GM23338 (cell line): ENCODE data around the gene SIRPB1. TPM values are rescaled to one million over a fixed set of nuclear protein-coding genes. Genes with fewer than 3 reads are reported as not detected.
"Not testable (repeated sequence)": the region's sequence is repeated elsewhere in the genome, so short reads cannot be mapped to it uniquely, and the experiment has no call there.

ENCODE experiments used
- ATAC-seq: fragments of 200-7000 bp; cut with Tn5 transposase; 3 replicates; pipeline ENCODE4 v1.9.1; 2020
- DNase-seq: peaks from one replicate; pipeline ENCODE4 v3.0.0-alpha.2; 2015; ENCODE audit warnings: low spot score
- H2AFZ ChIP-seq: fragments of 200-600 bp; sonication (generic); 2 replicates; pipeline ENCODE4 v1.8.0; 2016; ENCODE audit warnings: antibody characterized with exemption, mild to moderate bottlenecking, moderate library complexity
- H3F3A ChIP-seq: fragments of 200-600 bp; sonication (generic); replicated peaks from 2 replicates; pipeline ENCODE4 v1.8.0; 2017; ENCODE audit warnings: antibody characterized with exemption, mixed run types, low read depth
- H3K27ac ChIP-seq: fragments of 200-600 bp; sonication (generic); 2 replicates; pipeline ENCODE4 v1.6.1; 2016; ENCODE audit warnings: low read depth
- H3K27me3 ChIP-seq: fragments of 200-600 bp; sonication (generic); 2 replicates; pipeline ENCODE4 v1.8.0; 2016; ENCODE audit warnings: mild to moderate bottlenecking, mixed run types, moderate library complexity; ENCODE audit not compliant: insufficient read depth
- H3K36me3 ChIP-seq: fragments of 200-600 bp; sonication (generic); 2 replicates; pipeline ENCODE4 v1.8.0; 2016; ENCODE audit warnings: mild to moderate bottlenecking; ENCODE audit not compliant: insufficient read depth
- H3K4me1 ChIP-seq: fragments of 200-600 bp; sonication (generic); 2 replicates; pipeline ENCODE4 v1.8.0; 2016; ENCODE audit warnings: mild to moderate bottlenecking, moderate library complexity; ENCODE audit not compliant: insufficient read depth
- H3K4me2 ChIP-seq: fragments of 200-600 bp; sonication (generic); 2 replicates; pipeline ENCODE4 v1.7.1; 2017; ENCODE audit warnings: mixed run types
- H3K4me3 ChIP-seq: fragments of 200-600 bp; sonication (generic); 2 replicates; pipeline ENCODE4 v1.6.1; 2016; ENCODE audit warnings: mixed run types
- H3K79me2 ChIP-seq: fragments of 200-600 bp; sonication (generic); replicated peaks from 2 replicates; pipeline ENCODE4 v1.8.0; 2017; ENCODE audit warnings: mild to moderate bottlenecking; ENCODE audit not compliant: insufficient read depth
- H3K9me2 ChIP-seq: fragments of 200-600 bp; sonication (generic); 2 replicates; pipeline ENCODE4 v1.8.0; 2017; ENCODE audit not compliant: insufficient read depth
- H4K20me1 ChIP-seq: fragments of 200-600 bp; sonication (generic); replicated peaks from 2 replicates; pipeline ENCODE4 v1.8.0; 2017; ENCODE audit warnings: mild to moderate bottlenecking; ENCODE audit not compliant: insufficient read depth
- H3K27ac Mint-ChIP-seq: 2 replicates; pipeline ENCODE4 v1.8.0; 2020; ENCODE audit warnings: inconsistent platforms, mild to moderate bottlenecking, moderate library complexity, mixed read lengths
- H3K27me3 Mint-ChIP-seq: 3 replicates; pipeline ENCODE4 v1.8.0; 2022; ENCODE audit warnings: low read depth, mild to moderate bottlenecking, moderate library complexity, mixed read lengths, inconsistent platforms; ENCODE audit not compliant: insufficient read depth, poor library complexity
- H3K36me3 Mint-ChIP-seq: 3 replicates; pipeline ENCODE4 v1.8.0; 2021; ENCODE audit warnings: low read depth, mild to moderate bottlenecking, inconsistent platforms, moderate library complexity, mixed read lengths
- H3K4me1 Mint-ChIP-seq: 3 replicates; pipeline ENCODE4 v1.8.0; 2020; ENCODE audit warnings: mild to moderate bottlenecking, inconsistent platforms, mixed read lengths
- H3K4me3 Mint-ChIP-seq: 3 replicates; pipeline ENCODE4 v1.8.0; 2021; ENCODE audit warnings: moderate library complexity, mild to moderate bottlenecking, inconsistent platforms, mixed read lengths
- H3K9me3 Mint-ChIP-seq: 3 replicates; pipeline ENCODE4 v1.8.0; 2020; ENCODE audit warnings: moderate library complexity, mild to moderate bottlenecking, inconsistent platforms, mixed read lengths
- ZNF331 ChIP-seq: fragments of 250-450 bp; sonication (Bioruptor Pico); IDR thresholded peaks from 2 replicates; pipeline ENCODE4 v1.5.0; 2020; ENCODE audit warnings: low read depth, mild to moderate bottlenecking, moderate library complexity
- polyA plus RNA-seq: library from polyadenylated mRNA; unstranded; fragments of >200 nt; fragmentation: Nextera tagmentation; extraction: Ambion mirVana; gene quantifications from 2 replicates; pipeline ENCODE4 v1.2.1, GENCODE V29; 2016
- total RNA-seq: library from RNA; depleted of rRNA; stranded (reverse); fragments of >200 nt; shearing (Covaris generic); gene quantifications from 2 replicates; pipeline ENCODE4 v1.2.3, GENCODE V29; 2014
- TF ChIP-seq, protein P1 (sequence below): fragments of 250-450 bp; sonication (Bioruptor Pico); IDR thresholded peaks from 2 replicates; pipeline ENCODE4 v1.5.0; 2020; ENCODE audit warnings: mild to moderate bottlenecking, moderate library complexity
- TF ChIP-seq, protein P2 (sequence below): IDR thresholded peaks from one replicate; pipeline ENCODE4 v1.6.1; 2018; ENCODE audit warnings: antibody characterized with exemption; ENCODE audit not compliant: unreplicated experiment

SIRPB1 gene
- total and polyA plus RNA-seq, 2 experiments from 2014 or later, result not detected

DNA sequence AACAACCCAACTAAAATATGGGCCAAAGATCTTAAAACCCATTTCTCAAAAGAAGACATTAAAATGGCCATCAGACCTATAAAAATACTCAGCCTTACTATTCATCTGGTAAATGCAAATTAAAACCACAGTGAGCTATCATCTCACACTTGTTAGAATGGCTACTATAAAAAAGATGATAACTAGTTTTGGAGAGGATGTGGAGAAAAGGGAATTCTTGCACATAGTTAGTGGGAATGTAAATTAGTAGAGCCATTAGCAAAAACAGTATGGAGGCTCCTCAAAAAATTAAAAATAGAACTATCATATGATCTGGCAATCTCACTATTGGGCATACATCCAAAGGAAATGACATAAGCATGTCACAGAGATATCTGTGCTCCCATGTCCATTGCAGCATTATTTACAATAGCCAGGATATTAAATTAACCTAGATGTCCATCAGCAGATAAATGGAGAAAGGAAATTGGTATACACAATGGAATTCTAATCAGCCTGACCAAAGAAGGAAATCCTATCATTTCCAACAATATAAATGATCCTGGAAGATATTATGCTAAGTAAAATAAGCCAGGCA lies 2.9 kb downstream of the SIRPB1 start (continued):
- TF ChIP-seq, protein P1, sequence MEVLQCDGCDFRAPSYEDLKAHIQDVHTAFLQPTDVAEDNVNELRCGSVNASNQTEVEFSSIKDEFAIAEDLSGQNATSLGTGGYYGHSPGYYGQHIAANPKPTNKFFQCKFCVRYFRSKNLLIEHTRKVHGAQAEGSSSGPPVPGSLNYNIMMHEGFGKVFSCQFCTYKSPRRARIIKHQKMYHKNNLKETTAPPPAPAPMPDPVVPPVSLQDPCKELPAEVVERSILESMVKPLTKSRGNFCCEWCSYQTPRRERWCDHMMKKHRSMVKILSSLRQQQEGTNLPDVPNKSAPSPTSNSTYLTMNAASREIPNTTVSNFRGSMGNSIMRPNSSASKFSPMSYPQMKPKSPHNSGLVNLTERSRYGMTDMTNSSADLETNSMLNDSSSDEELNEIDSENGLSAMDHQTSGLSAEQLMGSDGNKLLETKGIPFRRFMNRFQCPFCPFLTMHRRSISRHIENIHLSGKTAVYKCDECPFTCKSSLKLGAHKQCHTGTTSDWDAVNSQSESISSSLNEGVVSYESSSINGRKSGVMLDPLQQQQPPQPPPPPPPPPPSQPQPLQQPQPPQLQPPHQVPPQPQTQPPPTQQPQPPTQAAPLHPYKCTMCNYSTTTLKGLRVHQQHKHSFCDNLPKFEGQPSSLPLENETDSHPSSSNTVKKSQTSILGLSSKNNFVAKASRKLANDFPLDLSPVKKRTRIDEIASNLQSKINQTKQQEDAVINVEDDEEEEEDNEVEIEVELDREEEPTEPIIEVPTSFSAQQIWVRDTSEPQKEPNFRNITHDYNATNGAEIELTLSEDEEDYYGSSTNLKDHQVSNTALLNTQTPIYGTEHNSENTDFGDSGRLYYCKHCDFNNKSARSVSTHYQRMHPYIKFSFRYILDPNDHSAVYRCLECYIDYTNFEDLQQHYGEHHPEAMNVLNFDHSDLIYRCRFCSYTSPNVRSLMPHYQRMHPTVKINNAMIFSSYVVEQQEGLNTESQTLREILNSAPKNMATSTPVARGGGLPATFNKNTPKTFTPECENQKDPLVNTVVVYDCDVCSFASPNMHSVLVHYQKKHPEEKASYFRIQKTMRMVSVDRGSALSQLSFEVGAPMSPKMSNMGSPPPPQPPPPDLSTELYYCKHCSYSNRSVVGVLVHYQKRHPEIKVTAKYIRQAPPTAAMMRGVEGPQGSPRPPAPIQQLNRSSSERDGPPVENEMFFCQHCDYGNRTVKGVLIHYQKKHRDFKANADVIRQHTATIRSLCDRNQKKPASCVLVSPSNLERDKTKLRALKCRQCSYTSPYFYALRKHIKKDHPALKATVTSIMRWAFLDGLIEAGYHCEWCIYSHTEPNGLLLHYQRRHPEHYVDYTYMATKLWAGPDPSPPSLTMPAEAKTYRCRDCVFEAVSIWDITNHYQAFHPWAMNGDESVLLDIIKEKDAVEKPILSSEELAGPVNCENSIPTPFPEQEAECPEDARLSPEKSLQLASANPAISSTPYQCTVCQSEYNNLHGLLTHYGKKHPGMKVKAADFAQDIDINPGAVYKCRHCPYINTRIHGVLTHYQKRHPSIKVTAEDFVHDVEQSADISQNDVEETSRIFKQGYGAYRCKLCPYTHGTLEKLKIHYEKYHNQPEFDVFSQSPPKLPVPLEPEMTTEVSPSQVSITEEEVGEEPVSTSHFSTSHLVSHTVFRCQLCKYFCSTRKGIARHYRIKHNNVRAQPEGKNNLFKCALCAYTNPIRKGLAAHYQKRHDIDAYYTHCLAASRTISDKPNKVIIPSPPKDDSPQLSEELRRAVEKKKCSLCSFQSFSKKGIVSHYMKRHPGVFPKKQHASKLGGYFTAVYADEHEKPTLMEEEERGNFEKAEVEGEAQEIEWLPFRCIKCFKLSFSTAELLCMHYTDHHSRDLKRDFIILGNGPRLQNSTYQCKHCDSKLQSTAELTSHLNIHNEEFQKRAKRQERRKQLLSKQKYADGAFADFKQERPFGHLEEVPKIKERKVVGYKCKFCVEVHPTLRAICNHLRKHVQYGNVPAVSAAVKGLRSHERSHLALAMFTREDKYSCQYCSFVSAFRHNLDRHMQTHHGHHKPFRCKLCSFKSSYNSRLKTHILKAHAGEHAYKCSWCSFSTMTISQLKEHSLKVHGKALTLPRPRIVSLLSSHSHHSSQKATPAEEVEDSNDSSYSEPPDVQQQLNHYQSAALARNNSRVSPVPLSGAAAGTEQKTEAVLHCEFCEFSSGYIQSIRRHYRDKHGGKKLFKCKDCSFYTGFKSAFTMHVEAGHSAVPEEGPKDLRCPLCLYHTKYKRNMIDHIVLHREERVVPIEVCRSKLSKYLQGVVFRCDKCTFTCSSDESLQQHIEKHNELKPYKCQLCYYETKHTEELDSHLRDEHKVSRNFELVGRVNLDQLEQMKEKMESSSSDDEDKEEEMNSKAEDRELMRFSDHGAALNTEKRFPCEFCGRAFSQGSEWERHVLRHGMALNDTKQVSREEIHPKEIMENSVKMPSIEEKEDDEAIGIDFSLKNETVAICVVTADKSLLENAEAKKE (CRISPR knock-in tag), result no peak
- TF ChIP-seq, protein P2, sequence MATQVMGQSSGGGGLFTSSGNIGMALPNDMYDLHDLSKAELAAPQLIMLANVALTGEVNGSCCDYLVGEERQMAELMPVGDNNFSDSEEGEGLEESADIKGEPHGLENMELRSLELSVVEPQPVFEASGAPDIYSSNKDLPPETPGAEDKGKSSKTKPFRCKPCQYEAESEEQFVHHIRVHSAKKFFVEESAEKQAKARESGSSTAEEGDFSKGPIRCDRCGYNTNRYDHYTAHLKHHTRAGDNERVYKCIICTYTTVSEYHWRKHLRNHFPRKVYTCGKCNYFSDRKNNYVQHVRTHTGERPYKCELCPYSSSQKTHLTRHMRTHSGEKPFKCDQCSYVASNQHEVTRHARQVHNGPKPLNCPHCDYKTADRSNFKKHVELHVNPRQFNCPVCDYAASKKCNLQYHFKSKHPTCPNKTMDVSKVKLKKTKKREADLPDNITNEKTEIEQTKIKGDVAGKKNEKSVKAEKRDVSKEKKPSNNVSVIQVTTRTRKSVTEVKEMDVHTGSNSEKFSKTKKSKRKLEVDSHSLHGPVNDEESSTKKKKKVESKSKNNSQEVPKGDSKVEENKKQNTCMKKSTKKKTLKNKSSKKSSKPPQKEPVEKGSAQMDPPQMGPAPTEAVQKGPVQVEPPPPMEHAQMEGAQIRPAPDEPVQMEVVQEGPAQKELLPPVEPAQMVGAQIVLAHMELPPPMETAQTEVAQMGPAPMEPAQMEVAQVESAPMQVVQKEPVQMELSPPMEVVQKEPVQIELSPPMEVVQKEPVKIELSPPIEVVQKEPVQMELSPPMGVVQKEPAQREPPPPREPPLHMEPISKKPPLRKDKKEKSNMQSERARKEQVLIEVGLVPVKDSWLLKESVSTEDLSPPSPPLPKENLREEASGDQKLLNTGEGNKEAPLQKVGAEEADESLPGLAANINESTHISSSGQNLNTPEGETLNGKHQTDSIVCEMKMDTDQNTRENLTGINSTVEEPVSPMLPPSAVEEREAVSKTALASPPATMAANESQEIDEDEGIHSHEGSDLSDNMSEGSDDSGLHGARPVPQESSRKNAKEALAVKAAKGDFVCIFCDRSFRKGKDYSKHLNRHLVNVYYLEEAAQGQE, result no peak
- no peak for TF ChIP-seq ZNF331 (CRISPR knock-in tag)

DNA sequence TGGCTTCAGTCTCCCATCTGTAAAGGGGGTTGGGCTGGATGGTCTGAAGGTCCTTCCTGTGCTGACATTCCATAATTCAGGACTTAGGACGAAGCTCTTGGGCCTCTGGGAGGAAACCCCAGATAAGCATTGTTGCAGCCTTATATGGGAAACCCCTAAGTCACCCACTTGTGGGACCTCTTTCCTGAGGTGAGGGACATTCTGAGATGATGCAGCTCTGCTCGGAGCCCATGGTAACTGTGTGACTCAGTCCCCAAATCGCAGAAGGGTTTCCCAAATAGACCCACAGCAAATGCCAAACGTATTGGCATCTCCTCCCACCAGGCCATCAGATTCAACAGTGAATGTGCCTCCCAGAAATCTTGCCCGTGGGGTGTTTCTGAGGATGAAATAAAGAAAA lies 9.4 kb downstream of the SIRPB1 start:
- not testable (repeated sequence) for H3K79me2 ChIP-seq, H2AFZ ChIP-seq, DNase-seq, H3K4me3 Mint-ChIP-seq, H3K36me3 ChIP-seq, H3K4me1 Mint-ChIP-seq, H3F3A ChIP-seq, H3K27ac ChIP-seq, H3K4me3 ChIP-seq, ATAC-seq, H3K27me3 ChIP-seq, H3K4me1 ChIP-seq, H3K36me3 Mint-ChIP-seq, H3K9me2 ChIP-seq, H3K9me3 Mint-ChIP-seq, H4K20me1 ChIP-seq, H3K4me2 ChIP-seq, H3K27ac Mint-ChIP-seq, H3K27me3 Mint-ChIP-seq

DNA sequence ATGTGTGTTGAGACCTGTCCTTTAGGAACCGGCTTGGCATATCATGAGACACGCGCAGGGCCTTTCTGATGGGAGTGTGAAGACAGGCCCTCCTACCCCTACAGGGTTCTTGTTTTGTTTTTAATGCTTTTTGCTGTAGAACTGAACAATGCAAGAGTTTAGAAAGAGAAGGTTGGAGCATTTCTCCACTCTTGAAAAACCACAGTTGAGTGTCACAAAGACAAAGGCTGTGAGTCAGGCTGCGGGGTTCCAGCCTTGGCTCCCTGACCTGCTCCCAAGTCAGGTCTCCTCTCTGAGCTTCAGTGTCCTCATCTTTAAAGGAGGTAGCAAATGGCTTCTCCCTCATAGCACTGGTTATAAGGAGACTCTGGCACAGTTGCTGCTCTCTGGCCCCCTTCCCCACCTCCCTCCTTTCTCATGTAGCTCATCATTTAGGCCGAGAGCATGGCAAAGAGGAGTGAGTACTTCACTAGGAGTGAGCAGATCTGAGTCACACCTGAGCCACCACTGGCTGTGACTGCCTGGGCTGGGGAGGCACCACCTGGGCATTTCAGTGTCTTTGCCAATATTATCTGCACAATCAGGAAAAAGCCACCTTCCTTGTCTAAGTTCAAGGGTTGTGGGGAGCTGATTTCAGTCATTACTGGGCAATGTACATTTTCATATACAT lies 11.0 kb downstream of the SIRPB1 start:
- ATAC-seq, H3K36me3 Mint-ChIP-seq: not testable (repeated sequence)

More for the DNA sequence above, 11.0 kb downstream of the SIRPB1 start:
- H3K79me2 ChIP-seq, H3F3A ChIP-seq, H3K9me2 ChIP-seq, H3K36me3 ChIP-seq, H3K4me1 ChIP-seq, H2AFZ ChIP-seq, H3K4me1 Mint-ChIP-seq, H3K27me3 Mint-ChIP-seq, H3K27ac ChIP-seq, H3K4me3 Mint-ChIP-seq, DNase-seq, H3K27me3 ChIP-seq, H3K27ac Mint-ChIP-seq, H3K9me3 Mint-ChIP-seq, H3K4me2 ChIP-seq, H3K4me3 ChIP-seq, H4K20me1 ChIP-seq: not testable (repeated sequence)
